IMR-90 (cell line): Measurements from ENCODE around the gene ZNF264. TPM values are rescaled to one million over a fixed set of nuclear protein-coding genes. Genes with fewer than 3 reads are reported as not detected.

Source experiments
- ATAC-seq: fragments of 200-7000 bp; cut with Tn5 transposase; 2 replicates; pipeline ENCODE4 v1.9.1; 2020; ENCODE audit warnings: low read depth, mild to moderate bottlenecking, moderate library complexity
- BruUV-seq: library from RNA; stranded (reverse); fragments of 400-500 nt; replicated peaks from 2 replicates; lab custom pipeline; 2021; lab: Mats Ljungman, UMichigan
- CTCF ChIA-PET: fragments of 300-600 bp; formaldehyde crosslinking; extraction: SDS; loops from one replicate; lab custom pipeline; 2021; ENCODE audit warnings: antibody characterized with exemption; lab: Yijun Ruan, JAX
- POLR2A ChIA-PET: fragments of 300-600 bp; sonication (Branson Sonifier 250); formaldehyde crosslinking; loops from one replicate; lab custom pipeline; 2022; ENCODE audit warnings: antibody characterized with exemption; ENCODE audit not compliant: unreplicated experiment; lab: Charles Lee
- DNase-seq: peaks from one replicate; pipeline ENCODE4 v3.0.0; 2013
- H2AFZ ChIP-seq: replicated peaks from 2 replicates; pipeline ENCODE3; 2013; ENCODE audit warnings: low read length, mild to moderate bottlenecking; ENCODE audit not compliant: poor library complexity
- H2AK5ac ChIP-seq: 2 replicates; pipeline ENCODE4 v1.6.1; 2013; ENCODE audit warnings: low read depth, low read length, inconsistent platforms
- H2AK9ac ChIP-seq: replicated peaks from 2 replicates; pipeline ENCODE3; 2013; ENCODE audit warnings: mild to moderate bottlenecking, low read depth, low read length, moderate library complexity; ENCODE audit not compliant: poor library complexity
- H2BK120ac ChIP-seq: 2 replicates; pipeline ENCODE4 v1.6.1; 2013; ENCODE audit warnings: low read depth, low read length, inconsistent platforms
- H2BK15ac ChIP-seq: 3 replicates; pipeline ENCODE4 v1.6.1; 2013; ENCODE audit warnings: low read depth, low read length, inconsistent platforms
- H2BK20ac ChIP-seq: 2 replicates; pipeline ENCODE4 v1.6.1; 2013; ENCODE audit warnings: low read depth, mild to moderate bottlenecking, inconsistent platforms, low read length, moderate library complexity
- H2BK5ac ChIP-seq: 2 replicates; pipeline ENCODE4 v1.6.1; 2013; ENCODE audit warnings: mild to moderate bottlenecking, low read depth, low read length, inconsistent platforms; ENCODE audit not compliant: poor library complexity, severe bottlenecking
- H3K14ac ChIP-seq: replicated peaks from 2 replicates; pipeline ENCODE4 v1.6.1; 2013; ENCODE audit warnings: low read depth, low read length, inconsistent platforms
- H3K18ac ChIP-seq: 2 replicates; pipeline ENCODE4 v1.6.1; 2013; ENCODE audit warnings: low read depth, low read length, control low read depth
- H3K23ac ChIP-seq: 2 replicates; pipeline ENCODE4 v1.6.1; 2013; ENCODE audit warnings: low read depth, low read length, inconsistent platforms
- H3K27ac ChIP-seq: 2 replicates; pipeline ENCODE4 v1.5.1; 2013; ENCODE audit warnings: mild to moderate bottlenecking, control low read depth, low read length; ENCODE audit not compliant: insufficient read depth
- H3K27me3 ChIP-seq: 2 replicates; pipeline ENCODE4 v1.6.1; 2013; ENCODE audit warnings: low read length; ENCODE audit not compliant: control insufficient read depth, insufficient read depth
- H3K36me3 ChIP-seq: 2 replicates; pipeline ENCODE4 v1.6.1; 2013; ENCODE audit warnings: low read length, mixed read lengths; ENCODE audit not compliant: control insufficient read depth, insufficient read depth
- H3K4ac ChIP-seq: 2 replicates; pipeline ENCODE4 v1.6.1; 2013; ENCODE audit warnings: low read depth, low read length, inconsistent platforms
- H3K4me1 ChIP-seq: 2 replicates; pipeline ENCODE4 v1.6.1; 2013; ENCODE audit warnings: low read length, mixed read lengths; ENCODE audit not compliant: control insufficient read depth, insufficient read depth
- H3K4me2 ChIP-seq: 2 replicates; pipeline ENCODE4 v1.6.1; 2013; ENCODE audit warnings: low read depth, mild to moderate bottlenecking, control low read depth, low read length, moderate library complexity
- H3K4me3 ChIP-seq: 2 replicates; pipeline ENCODE4 v1.5.1; 2013; ENCODE audit warnings: low read depth, mild to moderate bottlenecking, control low read depth, low read length, moderate library complexity; ENCODE audit not compliant: insufficient read depth
- H3K56ac ChIP-seq: 2 replicates; pipeline ENCODE4 v1.6.1; 2013; ENCODE audit warnings: low read length, inconsistent platforms; ENCODE audit not compliant: insufficient read depth; ENCODE audit errors: extremely low read depth
- H3K79me1 ChIP-seq, 2 experiments: 2 replicates each; pipeline ENCODE4 v1.6.1; 2013; ENCODE audit warnings: low read length in 2 of 2, inconsistent platforms in 1 of 2, low read depth in 1 of 2
- H3K9ac ChIP-seq: 2 replicates; pipeline ENCODE4 v1.6.1; 2013; ENCODE audit warnings: low read depth, low read length, control low read depth
- H3K9me1 ChIP-seq: 2 replicates; pipeline ENCODE4 v1.6.1; 2013; ENCODE audit warnings: low read length, inconsistent platforms; ENCODE audit not compliant: insufficient read depth
- H3K9me3 ChIP-seq: 2 replicates; pipeline ENCODE4 v1.6.1; 2013; ENCODE audit warnings: low read length; ENCODE audit not compliant: control insufficient read depth, insufficient read depth
- H4K20me1 ChIP-seq: 2 replicates; pipeline ENCODE4 v1.6.1; 2013; ENCODE audit warnings: low read length, inconsistent platforms; ENCODE audit not compliant: insufficient read depth
- H4K5ac ChIP-seq: 2 replicates; pipeline ENCODE4 v1.6.1; 2013; ENCODE audit warnings: mild to moderate bottlenecking, low read depth, low read length, control low read depth
- H4K8ac ChIP-seq, 2 experiments: 2 replicates each; pipeline ENCODE4 v1.6.1; 2013; ENCODE audit warnings: low read depth in 2 of 2, low read length in 2 of 2, control low read depth in 1 of 2, inconsistent platforms in 1 of 2
- H4K91ac ChIP-seq: 2 replicates; pipeline ENCODE4 v1.6.1; 2013; ENCODE audit warnings: low read depth, low read length, inconsistent platforms; ENCODE audit not compliant: insufficient read depth
- CHD1 ChIP-seq: IDR thresholded peaks from 2 replicates; pipeline ENCODE4 v1.6.1; 2012; ENCODE audit warnings: low read depth, low read length, improper control_type of control experiment
- FOS ChIP-seq: fragments of 150-350 bp; IDR thresholded peaks from 2 replicates; pipeline ENCODE4 v1.6.1; 2016; ENCODE audit warnings: low read depth, low read length
- MAFK ChIP-seq: IDR thresholded peaks from 2 replicates; pipeline ENCODE4 v1.6.1; 2012; ENCODE audit warnings: low read depth, low read length, improper control_type of control experiment
- MXI1 ChIP-seq: IDR thresholded peaks from 2 replicates; pipeline ENCODE4 v1.6.1; 2012; ENCODE audit warnings: low read depth, mild to moderate bottlenecking, low read length, moderate library complexity, borderline replicate concordance
- NFE2L2 ChIP-seq: fragments of 150-350 bp; IDR thresholded peaks from 2 replicates; pipeline ENCODE4 v1.6.1; 2016; ENCODE audit warnings: low read depth, mild to moderate bottlenecking, low read length
- POLR2A ChIP-seq: IDR thresholded peaks from 2 replicates; pipeline ENCODE4 v1.6.1; 2012; ENCODE audit warnings: mild to moderate bottlenecking, low read depth, low read length
- RAD21 ChIP-seq: IDR thresholded peaks from 2 replicates; pipeline ENCODE4 v1.6.1; 2012; ENCODE audit warnings: low read length, improper control_type of control experiment
- RCOR1 ChIP-seq: IDR thresholded peaks from 2 replicates; pipeline ENCODE4 v1.6.1; 2012; ENCODE audit warnings: mild to moderate bottlenecking, low read length, improper control_type of control experiment; ENCODE audit not compliant: insufficient replicate concordance
- RFX5 ChIP-seq: IDR thresholded peaks from 2 replicates; pipeline ENCODE4 v1.8.0; 2012; ENCODE audit warnings: low read depth, mild to moderate bottlenecking, low read length, moderate library complexity
- WGBS, 2 experiments: methylation state at CpG; one replicate each; pipeline versions ENCODE4 v1.1.5 to v1.1.7; 2013; ENCODE audit warnings: missing lambda C conversion rate in 2 of 2; ENCODE audit not compliant: insufficient read length in 1 of 2; ENCODE audit errors: extremely low coverage in 2 of 2; 5-methylcytosine and 5-hydroxymethylcytosine counted together
- dilution Hi-C: fragments of 300-500 bp; cut with HindIII; formaldehyde crosslinking; loops from one replicate; pipeline ENCODE4 v1.14.3; 2018; ENCODE audit warnings: low sequenced_read_pairs; ENCODE audit not compliant: unreplicated experiment
- in situ Hi-C: fragments of 300-500 bp; cut with MboI; formaldehyde crosslinking; loops from 3 replicates; pipeline ENCODE4 v1.14.3; 2019; ENCODE audit warnings: low sequenced_read_pairs, inconsistent platforms, mixed read lengths
- intact Hi-C: fragments of 100-400 bp; cut with micrococcal nuclease; formaldehyde crosslinking; loops from 2 replicates; pipeline ENCODE4 v1.10.0; 2022
- polyA plus RNA-seq, 3 experiments: library from polyadenylated mRNA; depleted of rRNA; stranded (reverse); fragments of >200 nt; gene quantifications; 2 replicates each; pipeline ENCODE4 v1.2.3, GENCODE V29; 2012; ENCODE audit warnings: low replicate concordance in 1 of 3
- total RNA-seq: library from RNA; depleted of rRNA; stranded (reverse); fragments of >200 nt; gene quantifications from 2 replicates; pipeline ENCODE4 v1.2.3, GENCODE V29; 2012
- TF ChIP-seq, protein P1 (sequence below): fragments of 150-350 bp; IDR thresholded peaks from 2 replicates; pipeline ENCODE4 v1.6.1; 2017; ENCODE audit warnings: mild to moderate bottlenecking, antibody characterized with exemption, low read length, low read depth

The ZNF264 gene
- total and polyA plus RNA-seq, 2 of the 4 experiments (the other 2 are of a cell fraction), result 3.5 to 31.9 TPM

GRCh38 chr19:57167385-57167784 lies 23.9 kb upstream of the ZNF264 start, which contains the start of gene DUXA:
DUXA (minus strand) TSS chr19:57167485; CDS start chr19:57167443, 42 bp downstream.
- no peaks in the 10 kb centered on the region for H3K9me1 ChIP-seq
- H3K4me1 ChIP-seq, result no peaks in the 10 kb centered on the region
- no peaks in the 10 kb centered on the region for H3K79me1 ChIP-seq
- H3K9me3 ChIP-seq, result peaks cover 7% of the 10 kb centered on the region; the same call in 1 of the 2 replicates
- TF ChIP-seq MAFK, result no peak
- TF ChIP-seq FOS, result no peak
- TF ChIP-seq RFX5, result no peak
- TF ChIP-seq, protein P1, sequence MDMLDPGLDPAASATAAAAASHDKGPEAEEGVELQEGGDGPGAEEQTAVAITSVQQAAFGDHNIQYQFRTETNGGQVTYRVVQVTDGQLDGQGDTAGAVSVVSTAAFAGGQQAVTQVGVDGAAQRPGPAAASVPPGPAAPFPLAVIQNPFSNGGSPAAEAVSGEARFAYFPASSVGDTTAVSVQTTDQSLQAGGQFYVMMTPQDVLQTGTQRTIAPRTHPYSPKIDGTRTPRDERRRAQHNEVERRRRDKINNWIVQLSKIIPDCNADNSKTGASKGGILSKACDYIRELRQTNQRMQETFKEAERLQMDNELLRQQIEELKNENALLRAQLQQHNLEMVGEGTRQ, result no peak
- TF ChIP-seq POLR2A, result no peak
- no peak for TF ChIP-seq MXI1
- no peak for TF ChIP-seq NFE2L2
- no peak for TF ChIP-seq RAD21
- TF ChIP-seq RCOR1, result no peak
- no peak for TF ChIP-seq CHD1
- no peak within 1 kb of the TSS for H3K27ac ChIP-seq
- in situ Hi-C loops, result no loop called here
- 60% methylated on average over 1 of the region's 6 CpGs; no CpG with 5 or more reads in 1 of the 2 experiments for WGBS, 2 experiments
- no peak within 1 kb of the TSS for H2AK9ac ChIP-seq
- no peak within 1 kb of the TSS for H2AK5ac ChIP-seq
- no peak within 1 kb of the TSS for H4K91ac ChIP-seq
- H2BK120ac ChIP-seq, result no peak within 1 kb of the TSS
- no peak within 1 kb of the TSS for H3K4me3 ChIP-seq
- no peak within 1 kb of the TSS for H4K8ac ChIP-seq
- no peak within 1 kb of the TSS for H3K23ac ChIP-seq
- intact Hi-C loops, result no loop called here
- no peak within 1 kb of the TSS for H3K9ac ChIP-seq
- H3K4me2 ChIP-seq, result no peak within 1 kb of the TSS
- dilution Hi-C loops, result no loop called here
- H2BK20ac ChIP-seq, result no peak within 1 kb of the TSS
- DNase-seq, result no peak
- H4K5ac ChIP-seq, result no peak within 1 kb of the TSS
- no peaks in the 10 kb centered on the region for H3K36me3 ChIP-seq
- ATAC-seq, result no peak
- no peak within 1 kb of the TSS for H3K14ac ChIP-seq
- H3K27me3 ChIP-seq, result no peaks in the 10 kb centered on the region
- BruUV-seq, result no TSS peak
- no peak within 1 kb of the TSS for H3K56ac ChIP-seq
- H3K18ac ChIP-seq, result no peak within 1 kb of the TSS
- no peak within 1 kb of the TSS for H3K4ac ChIP-seq
- no peak within 1 kb of the TSS for H2BK5ac ChIP-seq
- H4K20me1 ChIP-seq, result no peaks in the 10 kb centered on the region
- no peak within 1 kb of the TSS for H2BK15ac ChIP-seq
- ChIA-PET POLR2A (no interaction called here), CTCF (no interaction called here)
- H2AFZ ChIP-seq, result no peak within 1 kb of the TSS
